ENCODE results near the gene KLRG1.

The KLRG1 gene

GRCh38 chr12:8950702-8951478 lies 38.5 kb upstream of the KLRG1 start:
- no peaks in the 10 kb centered on the region for H3K9me3 ChIP-seq (ENCODE audit: control insufficient read depth in 5 of 5, low read length in 5 of 5)
- peaks cover 0 to 11% (median under 1%) of the 10 kb centered on the region in 5 donors for H3K36me3 ChIP-seq (ENCODE audit: control insufficient read depth in 5 of 5, insufficient read depth in 5 of 5, low read length in 5 of 5)
- H3K9ac ChIP-seq (ENCODE audit: low read length in 5 of 5), result peak overlapping the region; percentile 87 to 98 (median 96)
- peaks cover 0 to 9% (median 0%) of the 10 kb centered on the region in 5 donors for H3K27me3 ChIP-seq (ENCODE audit: control insufficient read depth in 5 of 5, insufficient read depth in 4 of 5, low read length in 5 of 5)
- H3K4me1 ChIP-seq (ENCODE audit: control insufficient read depth in 5 of 5, insufficient read depth in 5 of 5, low read length in 5 of 5), result peaks cover 12 to 42% (median 34%) of the 10 kb centered on the region in 5 donors
- peak overlapping the region; percentile 77 to 96 (median 89) for H3K4me3 ChIP-seq (ENCODE audit: low read depth in 1 of 5, low read length in 5 of 5)
- H3K27ac ChIP-seq (ENCODE audit: low read depth, low read length), result peak overlapping the region; percentile 92

GRCh38 chr12:8951744-8952143 lies 37.6 kb upstream of the KLRG1 start:
- Histone ChIP-seq H3K27ac (ENCODE audit: low read depth, low read length) (no peak overlapping the region), H3K4me1 (ENCODE audit: control insufficient read depth in 5 of 5, insufficient read depth in 5 of 5, low read length in 5 of 5) (peaks cover 12 to 38% (median 34%) of the 10 kb centered on the region in 5 donors), H3K27me3 (ENCODE audit: control insufficient read depth in 5 of 5, insufficient read depth in 4 of 5, low read length in 5 of 5) (peaks cover 0 to 9% (median 0%) of the 10 kb centered on the region in 5 donors), H3K9ac (ENCODE audit: low read length in 5 of 5) (no peak overlapping the region), H3K36me3 (ENCODE audit: control insufficient read depth in 5 of 5, insufficient read depth in 5 of 5, low read length in 5 of 5) (peaks cover 0 to 4% (median 0%) of the 10 kb centered on the region in 5 donors), H3K4me3 (ENCODE audit: low read depth in 1 of 5, low read length in 5 of 5) (peak overlapping the region in 1 of 5 donors; percentile 10), H3K9me3 (ENCODE audit: control insufficient read depth in 5 of 5, low read length in 5 of 5) (no peaks in the 10 kb centered on the region)

GRCh38 chr12:8953773-8954402 lies 35.5 kb upstream of the KLRG1 start:
- H3K27ac ChIP-seq (ENCODE audit: low read depth, low read length), result no peak overlapping the region
- H3K36me3 ChIP-seq (ENCODE audit: control insufficient read depth in 5 of 5, insufficient read depth in 5 of 5, low read length in 5 of 5), result peaks cover 0 to 4% (median 0%) of the 10 kb centered on the region in 5 donors
- no peak overlapping the region for H3K9ac ChIP-seq (ENCODE audit: low read length in 5 of 5)
- H3K4me1 ChIP-seq (ENCODE audit: control insufficient read depth in 5 of 5, insufficient read depth in 5 of 5, low read length in 5 of 5), result peaks cover 12 to 17% (median 15%) of the 10 kb centered on the region in 5 donors
- no peak overlapping the region for H3K4me3 ChIP-seq (ENCODE audit: low read depth in 1 of 5, low read length in 5 of 5)
- H3K27me3 ChIP-seq (ENCODE audit: control insufficient read depth in 5 of 5, insufficient read depth in 4 of 5, low read length in 5 of 5), result peaks cover 0 to 9% (median 0%) of the 10 kb centered on the region in 5 donors
- H3K9me3 ChIP-seq (ENCODE audit: control insufficient read depth in 5 of 5, low read length in 5 of 5), result no peaks in the 10 kb centered on the region

- H3K9ac ChIP-seq (ENCODE audit: low read length in 5 of 5), result no peak overlapping the region
- peaks cover 0 to 4% (median 0%) of the 10 kb centered on the region in 5 donors for H3K36me3 ChIP-seq (ENCODE audit: control insufficient read depth in 5 of 5, insufficient read depth in 5 of 5, low read length in 5 of 5)
- no peak overlapping the region for H3K27ac ChIP-seq (ENCODE audit: low read depth, low read length)
- H3K4me3 ChIP-seq (ENCODE audit: low read depth in 1 of 5, low read length in 5 of 5), result no peak overlapping the region
- H3K9me3 ChIP-seq (ENCODE audit: control insufficient read depth in 5 of 5, low read length in 5 of 5), result no peaks in the 10 kb centered on the region
- peaks cover 0 to 13% (median 3%) of the 10 kb centered on the region in 5 donors for H3K4me1 ChIP-seq (ENCODE audit: control insufficient read depth in 5 of 5, insufficient read depth in 5 of 5, low read length in 5 of 5)
- H3K27me3 ChIP-seq (ENCODE audit: control insufficient read depth in 5 of 5, insufficient read depth in 4 of 5, low read length in 5 of 5), result no peaks in the 10 kb centered on the region
Measured at GRCh38 chr12:8956073-8956472, 33.3 kb upstream of the KLRG1 start.

- H3K4me3 ChIP-seq (ENCODE audit: low read depth in 1 of 5, low read length in 5 of 5), result no peak overlapping the region
- H3K27me3 ChIP-seq (ENCODE audit: control insufficient read depth in 5 of 5, insufficient read depth in 4 of 5, low read length in 5 of 5), result no peaks in the 10 kb centered on the region
- H3K27ac ChIP-seq (ENCODE audit: low read depth, low read length), result no peak overlapping the region
- H3K36me3 ChIP-seq (ENCODE audit: control insufficient read depth in 5 of 5, insufficient read depth in 5 of 5, low read length in 5 of 5), result peaks cover 0 to 4% (median 0%) of the 10 kb centered on the region in 5 donors
- H3K4me1 ChIP-seq (ENCODE audit: control insufficient read depth in 5 of 5, insufficient read depth in 5 of 5, low read length in 5 of 5), result peaks cover 0 to 8% (median 0%) of the 10 kb centered on the region in 5 donors
- no peaks in the 10 kb centered on the region for H3K9me3 ChIP-seq (ENCODE audit: control insufficient read depth in 5 of 5, low read length in 5 of 5)
- H3K9ac ChIP-seq (ENCODE audit: low read length in 5 of 5), result no peak overlapping the region
Measured at GRCh38 chr12:8956772-8957171, 32.6 kb upstream of the KLRG1 start.

- Histone ChIP-seq H3K27ac (ENCODE audit: low read depth, low read length) (no peak overlapping the region), H3K4me3 (ENCODE audit: low read depth in 1 of 5, low read length in 5 of 5) (no peak overlapping the region), H3K9me3 (ENCODE audit: control insufficient read depth in 5 of 5, low read length in 5 of 5) (no peaks in the 10 kb centered on the region), H3K27me3 (ENCODE audit: control insufficient read depth in 5 of 5, insufficient read depth in 4 of 5, low read length in 5 of 5) (no peaks in the 10 kb centered on the region), H3K36me3 (ENCODE audit: control insufficient read depth in 5 of 5, insufficient read depth in 5 of 5, low read length in 5 of 5) (peaks cover 0 to 4% (median 0%) of the 10 kb centered on the region in 5 donors), H3K9ac (ENCODE audit: low read length in 5 of 5) (no peak overlapping the region), H3K4me1 (ENCODE audit: control insufficient read depth in 5 of 5, insufficient read depth in 5 of 5, low read length in 5 of 5) (peaks cover 0 to 5% (median 0%) of the 10 kb centered on the region in 5 donors)
Measured at GRCh38 chr12:8957561-8957960, 31.8 kb upstream of the KLRG1 start.

GRCh38 chr12:8958066-8958465 lies 31.3 kb upstream of the KLRG1 start:
- Histone ChIP-seq H3K4me3 (ENCODE audit: low read depth in 1 of 5, low read length in 5 of 5) (no peak overlapping the region), H3K9ac (ENCODE audit: low read length in 5 of 5) (no peak overlapping the region), H3K36me3 (ENCODE audit: control insufficient read depth in 5 of 5, insufficient read depth in 5 of 5, low read length in 5 of 5) (peaks cover 0 to 4% (median 0%) of the 10 kb centered on the region in 5 donors), H3K27ac (ENCODE audit: low read depth, low read length) (no peak overlapping the region), H3K4me1 (ENCODE audit: control insufficient read depth in 5 of 5, insufficient read depth in 5 of 5, low read length in 5 of 5) (peaks cover 0 to 5% (median 0%) of the 10 kb centered on the region in 5 donors), H3K27me3 (ENCODE audit: control insufficient read depth in 5 of 5, insufficient read depth in 4 of 5, low read length in 5 of 5) (no peaks in the 10 kb centered on the region), H3K9me3 (ENCODE audit: control insufficient read depth in 5 of 5, low read length in 5 of 5) (no peaks in the 10 kb centered on the region)

- no peaks in the 10 kb centered on the region for H3K9me3 ChIP-seq (ENCODE audit: control insufficient read depth in 5 of 5, low read length in 5 of 5)
Measured at GRCh38 chr12:8960176-8960575, 29.2 kb upstream of the KLRG1 start.

GRCh38 chr12:8968761-8969160 lies 20.6 kb upstream of the KLRG1 start:
- Histone ChIP-seq H3K36me3 (ENCODE audit: control insufficient read depth in 5 of 5, insufficient read depth in 5 of 5, low read length in 5 of 5) (no peaks in the 10 kb centered on the region), H3K27me3 (ENCODE audit: control insufficient read depth in 5 of 5, insufficient read depth in 4 of 5, low read length in 5 of 5) (no peaks in the 10 kb centered on the region), H3K4me1 (ENCODE audit: control insufficient read depth in 5 of 5, insufficient read depth in 5 of 5, low read length in 5 of 5) (no peaks in the 10 kb centered on the region), H3K4me3 (ENCODE audit: low read depth in 1 of 5, low read length in 5 of 5) (peak overlapping the region in 1 of 5 donors; percentile 25), H3K27ac (ENCODE audit: low read depth, low read length) (no peak overlapping the region), H3K9ac (ENCODE audit: low read length in 5 of 5) (no peak overlapping the region), H3K9me3 (ENCODE audit: control insufficient read depth in 5 of 5, low read length in 5 of 5) (peaks cover 9 to 29% (median 22%) of the 10 kb centered on the region in 5 donors)

More at GRCh38 chr12:8960176-8960575, 29.2 kb upstream of the KLRG1 start:
- Histone ChIP-seq H3K36me3 (ENCODE audit: control insufficient read depth in 5 of 5, insufficient read depth in 5 of 5, low read length in 5 of 5) (no peaks in the 10 kb centered on the region), H3K27ac (ENCODE audit: low read depth, low read length) (no peak overlapping the region), H3K27me3 (ENCODE audit: control insufficient read depth in 5 of 5, insufficient read depth in 4 of 5, low read length in 5 of 5) (no peaks in the 10 kb centered on the region), H3K4me3 (ENCODE audit: low read depth in 1 of 5, low read length in 5 of 5) (no peak overlapping the region), H3K4me1 (ENCODE audit: control insufficient read depth in 5 of 5, insufficient read depth in 5 of 5, low read length in 5 of 5) (peaks cover 0 to 5% (median 0%) of the 10 kb centered on the region in 5 donors), H3K9ac (ENCODE audit: low read length in 5 of 5) (no peak overlapping the region)

GRCh38 chr12:8969861-8970411 lies 19.4 kb upstream of the KLRG1 start:
- no peaks in the 10 kb centered on the region for H3K4me1 ChIP-seq (ENCODE audit: control insufficient read depth in 5 of 5, insufficient read depth in 5 of 5, low read length in 5 of 5)
- no peaks in the 10 kb centered on the region for H3K36me3 ChIP-seq (ENCODE audit: control insufficient read depth in 5 of 5, insufficient read depth in 5 of 5, low read length in 5 of 5)
- H3K9me3 ChIP-seq (ENCODE audit: control insufficient read depth in 5 of 5, low read length in 5 of 5), result peaks cover 9 to 29% (median 24%) of the 10 kb centered on the region in 5 donors
- H3K4me3 ChIP-seq (ENCODE audit: low read depth in 1 of 5, low read length in 5 of 5), result no peak overlapping the region
- no peak overlapping the region for H3K9ac ChIP-seq (ENCODE audit: low read length in 5 of 5)
- no peak overlapping the region for H3K27ac ChIP-seq (ENCODE audit: low read depth, low read length)
- H3K27me3 ChIP-seq (ENCODE audit: control insufficient read depth in 5 of 5, insufficient read depth in 4 of 5, low read length in 5 of 5), result no peaks in the 10 kb centered on the region
